Ramos (cell line): ENCODE data around the gene EYA2.
"Not testable (repeated sequence)": the region's sequence is repeated elsewhere in the genome, so short reads cannot be mapped to it uniquely, and the experiment has no call there.

Experiments
- in situ Hi-C: fragments of 300-500 bp; cut with MboI; formaldehyde crosslinking; loops from one replicate; pipeline ENCODE4 v1.14.3; 2022; ENCODE audit warnings: low sequenced_read_pairs; ENCODE audit not compliant: unreplicated experiment

EYA2 gene

GRCh38 chr20:46894971-46895905 lies 595 bp downstream of the EYA2 start:
- in situ Hi-C loops, result no loop called here

DNA sequence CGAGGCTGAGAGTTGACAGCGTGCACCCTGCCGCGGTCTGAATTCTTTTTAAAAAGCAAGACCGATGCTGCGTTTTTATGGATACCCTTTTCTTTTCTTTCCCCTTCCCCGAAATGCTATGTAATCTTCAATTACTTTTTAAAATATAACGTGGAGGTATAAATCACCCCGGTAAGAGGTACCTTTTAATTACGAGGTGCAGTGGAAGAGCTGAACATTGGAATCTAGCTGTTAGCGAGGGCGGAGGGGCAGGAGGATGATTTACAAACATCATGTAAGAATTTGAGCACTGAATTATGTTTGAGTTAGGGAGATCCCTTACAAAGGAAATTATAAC lies 1.2 kb downstream of the EYA2 start:
- in situ Hi-C loops, result no loop called here

DNA sequence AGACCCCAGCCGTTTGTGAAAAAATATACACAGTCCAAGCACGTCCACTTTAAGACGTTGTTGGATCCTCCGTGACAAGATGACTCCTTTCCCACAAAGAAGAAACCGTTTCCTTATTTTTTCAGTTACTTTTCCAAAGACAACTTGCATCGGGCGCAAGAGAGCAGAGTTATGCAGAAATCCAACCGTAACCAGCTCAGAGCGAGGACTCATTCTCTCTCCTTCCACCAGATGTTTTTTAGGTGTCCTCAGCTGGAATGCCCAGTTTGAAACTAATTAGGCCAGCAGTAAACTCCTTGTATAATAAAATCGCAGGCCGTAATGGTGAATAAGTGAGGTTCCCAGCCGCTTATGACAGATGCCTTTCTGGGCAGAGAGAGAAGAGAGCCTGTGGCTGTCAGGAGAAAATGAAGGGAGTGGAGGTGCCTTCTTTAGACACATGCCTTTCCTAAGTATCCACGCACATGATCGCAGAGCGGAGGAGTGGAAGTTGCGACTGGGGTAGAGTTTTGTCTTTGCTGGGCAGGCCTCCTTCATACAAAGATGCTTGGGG lies 2.8 kb downstream of the EYA2 start:
- in situ Hi-C loops, result no loop called here

GRCh38 chr20:46898423-46898822 lies 3.8 kb downstream of the EYA2 start:
- in situ Hi-C loops, result no loop called here

GRCh38 chr20:46899621-46900020 lies 5.0 kb downstream of the EYA2 start:
- in situ Hi-C loops, result no loop called here

- in situ Hi-C loops, result no loop called here
These were observed 5.4 kb downstream of the EYA2 start for GRCh38 chr20:46900086-46900485.

GRCh38 chr20:46900826-46901225 lies 6.2 kb downstream of the EYA2 start:
- in situ Hi-C loops, result no loop called here

DNA sequence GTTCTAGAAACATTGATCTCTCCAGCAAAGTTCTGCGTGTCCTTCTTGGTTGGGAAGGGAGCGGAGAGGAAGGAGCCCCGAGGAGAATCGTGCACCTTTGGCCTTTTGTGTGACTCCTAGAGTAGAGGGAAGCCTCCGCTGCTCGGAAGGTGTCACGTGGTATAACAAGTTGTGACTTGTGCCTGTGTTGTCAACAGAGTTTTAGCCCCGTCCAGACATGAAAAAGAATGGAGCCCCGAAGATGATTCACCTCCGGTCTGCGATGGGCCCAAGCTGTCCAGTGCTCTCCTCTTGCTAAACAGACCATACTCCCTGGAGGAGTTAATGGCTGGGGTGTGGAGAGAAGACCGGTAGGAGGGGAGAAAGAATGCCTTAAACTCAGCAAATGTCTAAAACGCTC lies 7.0 kb downstream of the EYA2 start:
- in situ Hi-C loops, result no loop called here

GRCh38 chr20:46903256-46903655 lies 8.6 kb downstream of the EYA2 start:
- in situ Hi-C loops, result no loop called here

GRCh38 chr20:46903937-46904336 lies 9.3 kb downstream of the EYA2 start:
- in situ Hi-C loops, result no loop called here

GRCh38 chr20:46905364-46906125 lies 10.9 kb downstream of the EYA2 start:
- in situ Hi-C loops, result no loop called here

GRCh38 chr20:46913329-46914044 lies 18.8 kb downstream of the EYA2 start:
- in situ Hi-C loops, result no loop called here

- in situ Hi-C loops, result no loop called here
These were observed 20.2 kb downstream of the EYA2 start for GRCh38 chr20:46914789-46915379.

DNA sequence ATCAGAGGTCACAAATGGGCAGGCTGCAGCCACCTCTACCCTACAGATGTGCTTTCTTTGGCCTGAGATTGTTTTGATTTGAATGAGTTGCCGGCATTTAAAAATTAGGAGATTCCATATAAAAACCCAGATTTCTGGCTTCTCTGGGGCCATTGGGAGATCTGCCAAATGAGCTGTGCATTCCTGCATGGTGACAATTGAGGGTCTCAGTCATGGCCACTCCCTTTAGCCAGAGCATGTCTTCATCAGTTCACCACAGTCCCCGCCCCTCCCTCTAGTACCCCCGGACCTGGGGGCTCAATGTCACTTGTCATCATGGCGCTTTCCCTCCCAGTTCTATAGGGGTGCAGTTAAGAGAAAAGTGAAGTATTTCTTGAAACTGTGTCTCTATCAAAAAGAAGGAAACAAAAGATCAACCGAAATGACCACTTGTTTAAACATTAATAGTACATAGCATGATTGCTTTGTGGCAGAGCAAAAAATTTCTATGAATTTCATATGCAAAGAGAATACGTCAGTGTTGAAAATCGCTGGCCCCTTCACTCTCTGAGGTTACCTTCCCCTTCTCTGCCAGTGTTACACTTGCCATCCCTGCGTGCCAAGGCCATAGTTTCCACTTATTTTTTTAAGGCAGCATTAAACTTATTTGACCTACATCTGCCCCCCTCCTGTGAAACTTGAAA lies 21.1 kb downstream of the EYA2 start:
- in situ Hi-C loops, result no loop called here

DNA sequence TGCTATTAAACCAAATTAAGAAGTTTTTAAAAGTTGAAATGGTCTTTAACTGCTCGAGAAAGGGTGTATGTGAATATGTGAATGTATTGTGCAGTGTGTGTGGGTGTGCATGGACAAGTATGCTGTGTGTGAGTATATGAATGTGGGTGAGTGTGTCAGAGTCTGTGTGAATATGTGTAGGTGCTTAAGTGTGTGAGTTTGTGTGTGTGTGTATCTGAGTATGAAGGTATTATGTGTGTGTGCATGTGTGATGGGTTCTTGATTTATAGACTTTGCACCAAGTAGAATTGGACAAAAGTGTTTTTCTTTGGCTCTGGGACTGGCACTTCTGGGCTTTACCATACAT lies 21.6 kb downstream of the EYA2 start:
- in situ Hi-C loops, result no loop called here

- in situ Hi-C loops, result no loop called here
These were observed 22.5 kb downstream of the EYA2 start for GRCh38 chr20:46917155-46917554.

DNA sequence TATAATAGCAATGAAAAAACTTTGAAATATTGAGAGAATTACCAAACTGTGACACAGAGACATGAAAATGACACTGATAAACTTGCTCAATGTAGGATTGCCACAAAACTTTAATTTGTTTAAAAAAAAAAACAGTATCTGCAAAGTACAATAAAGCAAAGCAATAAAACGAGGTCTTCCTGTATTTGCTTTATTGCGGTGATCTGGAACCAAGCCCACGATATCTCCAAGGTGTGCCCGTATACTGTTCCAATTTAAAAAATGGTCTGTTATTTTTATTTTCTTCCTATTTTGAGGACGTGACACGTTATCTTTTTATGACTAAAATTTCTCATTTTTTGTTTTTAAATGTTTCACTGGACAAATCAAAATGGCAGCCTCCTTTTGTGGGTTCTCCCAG lies 25.5 kb downstream of the EYA2 start:
- in situ Hi-C loops, result no loop called here

DNA sequence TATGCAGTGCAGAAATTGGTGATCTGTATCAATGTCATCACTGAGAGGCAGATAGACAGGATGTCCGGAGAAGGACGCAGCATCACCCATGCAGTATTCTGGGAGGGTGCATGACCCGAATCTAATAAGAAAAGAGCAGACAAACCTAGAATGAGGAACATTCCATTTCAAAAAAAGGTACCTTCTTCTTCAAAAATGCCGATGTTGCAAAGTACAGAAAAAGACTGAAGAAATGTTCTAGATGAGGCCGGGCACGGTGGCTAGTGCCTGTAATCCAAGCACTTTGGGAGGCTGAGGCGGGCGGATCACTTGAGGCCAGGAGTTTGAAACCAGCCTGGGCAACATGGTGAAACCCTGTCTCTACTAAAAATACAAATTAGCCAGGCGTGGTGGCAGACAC lies 28.2 kb downstream of the EYA2 start:
- in situ Hi-C loops, result not testable (repeated sequence)

DNA sequence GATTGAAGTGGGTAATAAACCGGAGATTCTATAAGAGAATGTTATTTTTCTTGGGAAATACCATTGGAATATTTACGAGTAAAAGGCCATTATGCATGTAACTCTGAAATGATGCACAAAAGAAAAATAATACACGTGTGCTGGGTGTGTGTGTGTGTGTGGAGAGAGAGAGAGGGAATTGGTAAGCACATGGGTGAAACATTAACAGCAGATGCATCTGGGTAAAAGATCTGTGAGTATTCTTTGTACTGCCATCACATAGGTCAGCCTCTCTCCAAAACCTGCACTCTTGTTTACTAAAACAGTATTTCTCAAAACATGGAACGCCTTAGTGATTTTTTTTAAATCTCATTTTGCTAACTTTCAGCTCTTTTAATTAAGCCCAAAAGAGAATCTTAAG lies 28.9 kb downstream of the EYA2 start:
- in situ Hi-C loops, result no loop called here

GRCh38 chr20:46928580-46929132 lies 34.0 kb downstream of the EYA2 start:
- in situ Hi-C loops, result no loop called here
